HG03342 (cell line): ENCODE measurements around the gene HNRNPM.
"Not testable (repeated sequence)": the region's sequence is repeated elsewhere in the genome, so short reads cannot be mapped to it uniquely, and the experiment has no call there.

Experiments
- ATAC-seq: cut with Tn5 transposase; IDR thresholded peaks from one replicate; pipeline ENCODE4 v1.9.1; 2021; ENCODE audit warnings: mild to moderate bottlenecking, moderate library complexity; ENCODE audit not compliant: unreplicated experiment

The HNRNPM gene

DNA sequence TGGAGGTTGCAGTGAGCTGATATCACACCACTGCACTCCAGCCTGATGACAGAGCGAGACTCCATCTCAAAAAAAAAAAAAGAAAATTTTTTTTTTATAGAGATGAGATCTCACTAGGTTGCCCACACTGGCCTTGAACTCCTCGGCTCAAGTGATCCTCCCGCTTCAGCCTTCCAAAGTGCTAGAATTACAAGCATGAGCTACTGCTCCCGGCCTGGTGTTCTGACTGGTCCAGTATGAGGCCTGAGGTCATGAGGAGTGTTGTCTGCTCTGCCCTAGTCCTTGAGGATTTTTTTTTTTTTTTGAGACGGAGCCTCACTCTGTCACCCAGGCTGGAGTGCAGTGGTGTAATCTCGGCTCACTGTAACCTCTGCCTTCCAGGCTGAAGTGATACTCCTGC is 19.4 kb upstream of the HNRNPM start:
- not testable (repeated sequence) for ATAC-seq

DNA sequence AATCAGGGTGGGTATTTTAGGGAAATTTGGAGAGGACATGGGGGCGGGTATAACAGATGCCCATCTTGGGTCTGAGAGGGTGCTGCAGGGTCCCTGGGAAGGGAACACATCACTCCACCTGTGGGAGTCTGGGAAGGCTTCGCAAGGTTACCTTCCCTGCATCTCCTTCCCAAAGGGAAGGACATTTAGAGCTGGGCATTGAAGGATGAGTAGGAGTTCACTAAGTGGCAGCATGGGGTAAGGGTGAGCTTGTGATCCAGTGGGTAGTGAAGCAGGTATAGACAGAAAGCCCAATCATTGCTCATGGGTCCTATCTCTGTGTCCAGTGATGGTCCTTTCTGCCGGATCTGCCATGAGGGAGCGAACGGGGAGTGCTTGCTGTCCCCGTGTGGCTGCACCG is 18.5 kb upstream of the HNRNPM start:
- no peak for ATAC-seq

DNA sequence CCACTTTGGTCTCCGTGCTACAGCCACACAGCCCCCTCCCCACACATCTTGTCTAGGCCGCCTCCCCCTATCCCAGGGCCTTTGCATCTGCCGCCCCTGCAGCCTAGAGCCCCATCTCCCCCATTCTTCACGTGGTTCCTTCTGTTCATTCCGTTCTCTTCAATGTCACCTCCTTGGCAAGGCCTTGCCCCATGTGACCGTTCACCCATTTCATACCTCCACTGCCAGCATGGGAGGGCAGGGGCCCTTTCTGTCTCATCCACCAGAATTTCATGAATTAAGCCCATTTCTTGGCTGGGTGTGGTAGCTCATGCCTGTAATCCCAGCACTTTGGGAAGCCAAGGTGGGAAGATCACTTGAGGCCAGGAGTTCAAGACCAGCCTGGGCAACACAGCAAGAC is 15.7 kb upstream of the HNRNPM start:
- ATAC-seq, result no peak

DNA sequence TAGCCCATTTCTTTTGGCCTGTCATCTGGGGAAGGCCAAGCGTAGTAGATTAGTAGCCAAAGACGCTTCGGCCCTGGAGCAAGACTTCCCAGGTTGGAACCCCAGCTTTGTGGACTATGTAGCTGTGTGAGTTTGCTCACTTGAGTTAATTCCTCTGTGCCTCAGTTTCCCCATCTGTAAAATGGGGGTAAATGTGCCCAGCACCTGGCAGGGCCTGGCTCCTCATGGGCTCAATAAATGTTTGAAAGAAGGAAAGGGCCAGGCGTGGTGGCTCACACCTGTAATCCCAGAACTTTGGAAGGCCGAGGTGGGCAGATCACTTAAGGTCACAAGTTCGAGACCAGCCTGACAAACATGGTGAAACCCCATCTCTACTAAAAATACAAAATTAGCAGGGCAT is 14.9 kb upstream of the HNRNPM start:
- ATAC-seq, result no peak

DNA sequence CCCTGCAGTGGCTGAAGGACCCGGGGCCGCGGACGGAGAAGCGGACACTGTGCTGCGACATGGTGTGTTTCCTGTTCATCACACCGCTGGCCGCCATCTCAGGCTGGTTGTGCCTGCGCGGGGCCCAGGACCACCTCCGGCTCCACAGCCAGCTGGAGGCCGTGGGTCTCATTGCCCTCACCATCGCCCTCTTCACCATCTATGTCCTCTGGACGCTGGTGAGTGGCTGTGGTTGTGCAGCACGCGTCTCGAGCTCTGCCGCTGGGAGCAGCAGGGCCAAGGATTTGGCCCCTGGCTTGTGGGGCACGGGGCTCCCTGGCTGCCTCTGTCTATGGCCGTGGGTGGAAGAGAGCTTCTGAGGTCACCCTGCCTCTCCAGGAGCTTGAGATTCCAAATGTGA is 14.1 kb upstream of the HNRNPM start:
- ATAC-seq, result no peak

DNA sequence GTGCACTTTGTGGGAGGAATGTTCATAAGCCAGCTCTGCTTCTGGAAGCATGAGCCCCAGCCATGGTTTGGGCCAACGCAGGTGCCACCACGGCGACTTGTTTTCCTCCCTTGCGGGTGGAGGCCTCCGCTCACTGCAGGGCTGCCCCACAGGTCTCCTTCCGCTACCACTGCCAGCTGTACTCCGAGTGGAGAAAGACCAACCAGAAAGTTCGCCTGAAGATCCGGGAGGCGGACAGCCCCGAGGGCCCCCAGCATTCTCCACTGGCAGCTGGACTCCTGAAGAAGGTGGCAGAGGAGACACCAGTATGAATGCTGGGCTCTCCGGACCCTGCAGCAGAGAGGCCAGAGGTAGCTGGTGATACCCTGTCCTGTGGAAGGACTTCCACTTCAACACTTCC is 6.5 kb upstream of the HNRNPM start:
- no peak for ATAC-seq

DNA sequence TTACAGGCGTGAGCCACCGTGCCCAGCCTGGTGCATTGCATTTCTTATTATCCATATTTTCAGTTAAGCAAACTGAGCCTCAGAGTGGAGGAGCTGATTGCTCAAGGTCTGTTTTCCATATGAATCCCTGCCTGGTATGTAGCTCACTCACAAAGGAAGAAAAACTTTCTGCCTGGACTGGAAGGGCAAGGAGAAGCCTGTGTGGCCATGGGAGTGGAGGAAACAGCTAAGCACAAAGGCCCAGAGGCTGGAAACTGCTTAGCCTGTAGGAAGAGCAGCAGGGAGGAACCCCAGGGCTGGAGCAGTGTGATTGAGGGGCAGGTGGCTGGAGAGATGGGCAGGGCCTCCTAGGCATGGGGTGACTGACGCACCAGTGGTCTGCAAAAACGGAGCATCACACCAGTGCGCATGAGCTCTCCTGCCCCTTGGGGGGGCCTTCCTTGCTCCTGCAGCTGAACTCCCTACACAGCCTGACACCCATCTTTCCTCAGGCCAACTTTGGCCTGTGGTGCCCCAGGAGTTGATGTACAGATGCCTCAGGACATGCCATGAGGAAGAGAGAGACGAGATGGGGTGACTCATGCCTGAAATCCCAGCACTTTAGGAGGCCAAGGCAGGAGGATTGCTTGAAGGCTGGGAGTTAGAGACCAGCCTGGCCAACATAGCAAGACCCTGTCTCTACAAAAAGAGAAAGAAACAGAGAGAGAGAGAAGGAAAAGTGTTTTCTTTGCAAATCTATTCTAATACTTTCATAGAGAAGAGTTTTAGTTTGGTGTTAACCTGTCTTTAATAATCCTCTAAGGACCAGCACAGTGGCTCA is 2.8 kb upstream of the HNRNPM start:
- ATAC-seq, result no peak

DNA sequence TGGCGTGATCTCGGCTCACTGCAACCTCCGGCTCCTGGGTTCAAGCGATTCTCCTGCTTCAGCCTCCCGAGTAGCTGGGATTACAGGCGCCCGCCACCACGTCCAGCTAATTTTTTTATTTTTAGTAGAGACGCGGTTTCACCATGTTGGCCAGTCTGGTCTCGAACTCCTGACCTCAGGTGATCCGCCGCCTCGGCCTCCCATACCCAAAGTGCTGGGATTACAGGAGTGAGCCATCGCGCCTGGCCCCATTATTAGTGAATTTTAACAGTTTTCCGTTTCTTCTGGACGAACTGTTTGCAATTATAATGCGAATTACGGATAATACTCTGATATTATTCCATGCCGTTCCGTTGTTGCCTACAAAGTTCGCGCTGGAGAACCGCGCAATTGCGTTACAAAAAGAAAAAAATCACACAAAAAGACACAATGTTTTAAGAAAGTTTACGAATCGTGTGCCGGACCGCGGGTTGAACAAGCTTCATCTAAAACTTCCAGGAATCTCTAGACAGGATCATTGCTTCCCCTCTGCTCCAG is 567 bp upstream of the HNRNPM start:
- ATAC-seq, result not testable (repeated sequence)

DNA sequence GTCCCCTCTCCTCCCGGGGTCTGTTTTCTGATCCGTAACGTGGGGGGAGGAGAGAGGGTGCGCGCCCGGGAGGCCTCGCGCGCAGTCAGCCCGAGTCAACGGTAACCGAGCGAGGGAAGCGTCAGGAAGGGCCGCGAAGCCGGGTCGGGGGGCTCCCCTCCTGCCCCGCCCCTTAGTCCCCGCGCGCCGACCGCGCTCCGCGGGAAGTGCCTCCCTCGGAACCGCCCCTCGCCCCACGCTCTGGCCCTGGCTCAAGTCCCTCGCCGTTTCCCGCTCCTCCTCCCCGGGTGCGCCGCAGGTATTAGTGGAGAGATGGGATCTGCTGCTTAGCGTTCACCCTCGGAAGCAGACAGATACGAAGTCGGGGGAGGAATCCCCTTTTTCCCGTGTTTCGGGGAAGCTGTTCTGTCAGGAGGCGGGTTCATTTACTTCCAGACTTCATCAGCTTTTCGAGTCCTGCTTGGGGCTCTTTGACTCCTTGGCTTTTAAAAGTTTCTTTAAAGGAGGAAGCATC is 770 bp downstream of the HNRNPM start:
- peak; percentile 16 for ATAC-seq

DNA sequence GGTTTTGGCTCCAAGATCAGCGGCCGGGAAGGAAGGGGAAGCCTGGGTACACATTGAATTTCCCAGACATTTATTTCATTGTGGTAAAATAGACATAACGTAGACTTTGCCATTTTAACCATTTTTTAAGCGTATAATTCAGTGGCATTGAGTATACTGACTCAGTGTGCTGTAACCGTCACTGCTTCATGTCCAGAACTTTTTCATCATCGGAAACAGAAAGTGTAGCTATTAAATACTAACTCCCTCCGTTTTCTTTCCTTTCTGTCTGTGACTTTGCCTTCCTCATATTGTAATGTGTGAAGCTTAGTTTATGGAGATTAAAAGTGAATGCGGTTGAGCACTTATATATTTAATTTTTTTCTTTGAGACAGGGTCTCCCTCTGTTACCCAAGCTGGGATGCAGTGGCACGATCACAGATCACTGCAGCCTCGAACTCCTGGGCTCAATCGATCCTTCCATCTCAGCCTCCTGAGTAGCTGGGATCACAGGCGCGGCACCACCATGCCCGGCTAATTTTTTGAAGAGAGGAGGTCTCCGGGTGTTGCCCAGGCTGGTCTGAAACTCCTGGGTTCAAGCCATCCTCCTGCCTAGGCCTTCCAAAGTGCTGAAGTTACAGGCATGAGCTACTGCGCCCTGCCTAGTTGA is 1.4 kb downstream of the HNRNPM start:
- no peak for ATAC-seq

DNA sequence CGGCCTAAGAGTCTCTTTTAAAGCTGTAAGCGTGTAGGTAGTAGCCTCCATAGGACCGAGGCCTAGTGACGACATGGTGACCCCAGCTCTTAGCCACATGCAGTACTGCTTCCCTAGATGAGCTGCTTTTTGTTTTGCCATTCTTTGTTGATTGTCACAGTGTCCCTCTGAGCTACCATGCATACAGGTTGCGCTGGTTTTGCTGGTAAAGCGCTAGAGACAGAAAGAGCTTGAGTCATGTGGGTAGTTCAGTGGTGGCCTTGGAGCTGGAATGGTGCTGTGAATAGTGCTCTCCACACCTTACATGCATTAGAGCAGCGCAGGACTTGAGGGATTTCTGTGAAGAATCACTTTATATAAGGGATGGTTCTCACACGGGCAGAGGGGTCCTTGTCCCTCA is 5.1 kb downstream of the HNRNPM start:
- ATAC-seq, result no peak

DNA sequence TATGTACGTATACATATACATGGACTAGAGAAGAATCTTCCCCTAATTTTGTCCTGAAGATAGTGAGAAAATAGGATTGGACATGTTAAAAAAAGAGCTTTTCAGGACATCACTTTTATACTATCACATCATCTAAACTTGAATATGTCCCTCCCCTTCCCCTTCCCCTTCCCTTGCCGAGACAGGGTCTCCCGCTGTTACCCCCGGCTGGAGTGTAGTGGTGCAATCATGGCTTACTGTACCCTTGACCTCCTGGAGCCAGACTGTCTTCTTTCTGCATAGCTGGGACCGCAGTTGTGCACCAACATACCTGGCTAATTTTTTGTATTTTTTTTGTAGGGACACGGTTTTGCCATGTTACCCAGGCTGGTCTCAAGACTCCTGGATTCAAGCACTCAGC is 6.6 kb downstream of the HNRNPM start:
- no peak for ATAC-seq

DNA sequence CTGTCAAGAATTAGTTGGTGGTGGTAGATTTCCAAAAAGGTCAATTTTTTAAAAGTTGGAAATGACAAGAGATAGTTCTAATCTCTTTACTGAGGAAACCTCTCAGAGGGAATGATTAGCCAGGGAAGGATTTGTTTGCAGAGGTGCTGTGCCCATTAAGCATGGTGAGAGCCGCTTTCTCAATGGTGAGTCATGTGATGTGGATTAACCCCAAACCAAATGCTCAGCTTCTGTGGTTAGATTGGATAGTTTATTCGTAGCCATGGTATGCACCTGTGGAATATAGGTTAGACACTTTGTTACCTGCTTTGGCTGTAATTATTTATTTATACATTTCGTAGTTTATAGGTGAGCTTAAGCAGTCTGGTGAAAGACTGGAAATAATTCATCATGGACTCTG is 7.1 kb downstream of the HNRNPM start:
- ATAC-seq, result no peak

DNA sequence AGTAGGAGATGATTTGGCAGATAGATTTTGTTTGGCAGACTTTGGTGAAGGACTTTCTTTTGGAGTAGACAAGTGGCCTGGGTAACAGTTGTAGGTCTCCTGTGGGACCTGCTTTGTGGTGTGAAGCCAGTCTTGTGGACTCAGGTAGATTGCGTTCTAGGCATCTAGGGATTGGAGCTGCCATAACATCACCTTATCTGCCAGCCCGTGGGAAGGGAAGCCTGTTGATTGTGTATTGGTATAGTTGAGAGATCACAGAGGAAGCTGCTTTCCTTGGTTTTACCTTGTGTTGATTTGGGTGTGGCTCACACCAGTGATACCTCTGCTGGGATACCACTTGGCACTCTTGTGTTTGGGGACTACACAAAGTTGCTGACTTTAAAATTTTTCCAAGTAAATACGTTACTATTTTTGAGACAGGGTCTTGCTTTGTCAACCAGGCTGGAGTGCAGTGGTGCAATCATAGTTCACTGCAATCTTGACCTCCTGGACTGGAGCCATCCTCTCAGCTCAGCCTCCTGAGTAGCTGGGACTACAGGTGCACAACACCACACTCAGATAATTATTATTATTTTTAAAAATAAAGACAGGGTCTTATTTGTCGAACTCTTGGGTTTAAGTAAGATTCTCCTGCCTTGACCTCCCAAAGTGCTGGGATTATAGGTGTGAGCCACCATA is 7.8 kb downstream of the HNRNPM start:
- no peak for ATAC-seq

DNA sequence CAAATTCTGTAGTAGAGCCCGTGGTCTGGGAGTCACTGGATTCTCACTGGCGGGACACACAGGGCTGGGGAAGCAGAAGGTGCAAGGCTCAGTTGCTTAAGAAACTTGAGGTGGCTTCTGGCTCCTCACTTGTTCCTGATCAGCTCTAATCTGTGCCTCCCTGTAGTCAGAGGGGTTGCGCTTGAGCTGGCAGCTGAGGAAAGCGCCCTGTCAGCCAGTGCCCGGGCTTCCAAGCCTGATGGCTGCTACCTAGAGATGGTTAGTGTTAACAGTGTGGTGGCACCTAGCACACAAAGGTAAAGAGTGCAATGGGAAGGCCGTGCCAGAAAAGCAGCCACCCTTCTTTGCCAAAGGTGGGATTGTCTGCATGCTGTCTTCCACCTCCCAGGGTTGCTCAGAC is 8.8 kb downstream of the HNRNPM start:
- no peak for ATAC-seq

DNA sequence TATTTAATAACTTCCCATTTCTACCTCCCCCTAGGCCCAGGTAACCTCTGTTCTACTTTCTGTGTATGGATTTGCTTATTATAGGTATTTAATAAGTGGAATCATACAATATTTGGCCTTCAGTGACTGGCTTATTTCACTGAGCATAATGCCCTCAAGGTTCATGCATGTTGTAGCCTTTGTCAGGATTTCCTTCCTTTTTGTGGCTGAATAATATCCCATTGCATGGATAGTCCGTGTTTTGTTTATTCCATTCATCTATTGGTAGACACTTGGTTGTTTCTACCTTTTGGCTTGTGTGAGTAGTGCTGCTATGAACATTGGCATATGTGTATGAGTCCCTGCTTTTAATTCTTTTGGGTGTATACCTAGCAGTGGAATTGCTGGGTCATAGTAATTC is 9.4 kb downstream of the HNRNPM start:
- ATAC-seq, result no peak

DNA sequence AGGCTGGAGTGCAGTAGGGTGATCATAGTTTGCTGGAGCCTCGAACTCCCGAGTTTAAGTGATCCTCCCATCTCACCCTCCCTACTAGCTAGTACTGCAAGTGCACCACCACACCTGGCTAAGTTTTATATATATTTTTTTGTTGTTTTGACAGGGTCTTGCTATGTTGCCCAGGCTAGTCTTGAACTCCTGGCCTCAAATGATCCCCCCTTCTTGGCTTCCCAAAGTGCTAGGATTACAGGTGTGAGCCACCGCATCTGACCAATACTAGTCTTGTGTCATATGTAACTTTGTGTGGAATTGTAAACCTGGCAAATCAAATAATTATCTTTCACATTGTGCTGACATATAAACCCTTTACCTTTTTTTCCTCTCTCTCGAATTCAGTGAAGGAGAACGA is 10.2 kb downstream of the HNRNPM start:
- no peak for ATAC-seq

DNA sequence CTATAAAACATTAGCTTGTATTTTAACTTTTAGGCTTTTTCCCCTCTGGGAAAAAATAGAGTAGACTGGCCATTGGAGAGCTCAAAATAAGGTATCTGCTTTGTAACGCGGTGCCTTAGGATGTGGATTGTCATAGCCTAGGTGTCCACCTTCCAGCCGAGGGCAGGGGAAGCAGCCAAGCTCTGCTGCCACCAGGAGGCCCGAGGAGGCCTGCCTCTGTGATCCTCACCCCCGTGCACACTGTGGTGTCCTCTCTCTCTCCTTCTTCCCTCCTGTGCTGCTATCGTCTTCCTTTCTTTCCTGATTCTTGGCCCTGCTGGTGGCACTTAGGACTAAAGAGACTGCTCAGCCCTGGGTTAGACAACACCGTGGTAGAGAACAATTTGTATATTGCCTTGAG is 11.3 kb downstream of the HNRNPM start:
- no peak for ATAC-seq

DNA sequence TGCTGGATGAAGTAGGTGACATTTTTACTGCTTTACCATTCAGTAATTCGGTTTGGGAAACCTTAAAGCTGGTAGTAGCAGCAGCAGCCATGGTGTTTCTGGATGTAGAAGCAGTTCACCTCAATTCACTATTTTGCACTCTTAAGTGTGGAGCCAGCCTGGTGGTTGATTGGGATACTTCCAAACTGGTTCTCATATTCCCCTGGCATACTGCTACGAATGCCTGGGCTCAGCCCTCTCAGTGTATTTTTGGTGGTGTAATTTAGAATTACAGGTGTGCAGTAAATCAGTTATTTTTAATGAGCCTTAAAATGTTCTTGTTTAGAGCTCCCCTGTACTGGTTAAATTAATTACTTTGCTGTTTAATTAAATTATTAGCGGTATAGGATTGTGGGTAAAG is 12.4 kb downstream of the HNRNPM start:
- ATAC-seq, result no peak

DNA sequence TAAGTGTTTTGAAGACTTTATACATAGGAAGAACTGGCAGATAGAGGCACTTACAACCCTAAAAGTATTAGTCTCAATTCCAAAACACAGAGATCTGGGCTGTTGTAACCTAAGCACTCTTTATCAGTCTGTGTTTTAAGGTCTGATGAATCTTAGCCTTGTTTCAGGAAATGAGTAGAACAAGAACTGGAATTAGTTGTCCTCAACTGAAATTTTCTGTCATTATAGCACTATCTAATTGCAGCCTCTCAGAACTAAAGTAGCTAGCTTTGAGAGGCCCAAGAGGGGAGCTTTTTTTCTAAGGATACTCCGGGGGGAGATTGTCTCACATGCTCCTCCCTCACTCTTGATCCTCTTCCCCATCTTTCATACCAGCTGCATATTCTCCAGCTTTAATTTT is 13.1 kb downstream of the HNRNPM start:
- no peak for ATAC-seq

DNA sequence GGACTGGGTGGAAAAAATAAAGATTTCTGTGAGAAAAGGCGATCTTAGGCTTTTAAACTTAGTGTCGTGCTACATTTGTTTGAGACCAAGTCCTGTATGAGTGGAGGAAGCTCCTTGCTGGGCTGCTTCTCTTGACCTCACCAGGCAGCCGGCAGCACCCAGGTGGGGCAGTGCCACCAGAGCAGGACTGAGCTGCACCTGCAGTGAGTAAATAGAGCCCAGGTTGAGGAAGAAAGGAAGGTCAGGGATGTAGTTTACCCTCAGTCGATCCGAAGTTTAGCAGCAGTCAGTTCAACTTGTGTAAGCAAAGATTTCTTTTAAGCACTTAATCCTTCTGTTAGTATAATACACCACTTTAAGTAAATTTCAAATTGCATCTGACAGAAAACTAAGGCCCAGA is 13.6 kb downstream of the HNRNPM start:
- no peak for ATAC-seq

DNA sequence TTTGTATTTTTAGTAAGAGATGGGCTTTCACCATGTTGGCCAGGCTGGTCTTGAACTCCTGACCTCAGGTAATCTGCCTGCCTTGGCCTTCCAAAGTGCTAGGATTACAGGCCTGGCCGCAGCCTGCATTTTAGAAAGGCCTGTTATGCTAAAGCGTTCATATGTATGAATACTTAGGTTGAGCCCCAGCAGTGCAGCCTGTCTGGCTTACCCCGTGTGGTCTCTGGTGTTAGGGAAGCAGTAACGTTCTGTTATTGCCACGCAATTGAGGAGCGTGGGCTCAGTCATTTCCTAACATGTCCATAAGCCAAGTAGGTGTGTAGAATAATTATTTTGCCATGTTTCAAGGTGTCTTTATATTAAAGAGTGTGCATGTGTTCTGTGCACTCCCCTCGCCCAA is 14.3 kb downstream of the HNRNPM start:
- ATAC-seq, result no peak
